GM21515 (cell line): ENCODE data around the gene PLEKHG2.

Source experiments
- ATAC-seq: cut with Tn5 transposase; IDR thresholded peaks from one replicate; pipeline ENCODE4 v1.9.1; 2021; ENCODE audit not compliant: unreplicated experiment

The PLEKHG2 gene

DNA sequence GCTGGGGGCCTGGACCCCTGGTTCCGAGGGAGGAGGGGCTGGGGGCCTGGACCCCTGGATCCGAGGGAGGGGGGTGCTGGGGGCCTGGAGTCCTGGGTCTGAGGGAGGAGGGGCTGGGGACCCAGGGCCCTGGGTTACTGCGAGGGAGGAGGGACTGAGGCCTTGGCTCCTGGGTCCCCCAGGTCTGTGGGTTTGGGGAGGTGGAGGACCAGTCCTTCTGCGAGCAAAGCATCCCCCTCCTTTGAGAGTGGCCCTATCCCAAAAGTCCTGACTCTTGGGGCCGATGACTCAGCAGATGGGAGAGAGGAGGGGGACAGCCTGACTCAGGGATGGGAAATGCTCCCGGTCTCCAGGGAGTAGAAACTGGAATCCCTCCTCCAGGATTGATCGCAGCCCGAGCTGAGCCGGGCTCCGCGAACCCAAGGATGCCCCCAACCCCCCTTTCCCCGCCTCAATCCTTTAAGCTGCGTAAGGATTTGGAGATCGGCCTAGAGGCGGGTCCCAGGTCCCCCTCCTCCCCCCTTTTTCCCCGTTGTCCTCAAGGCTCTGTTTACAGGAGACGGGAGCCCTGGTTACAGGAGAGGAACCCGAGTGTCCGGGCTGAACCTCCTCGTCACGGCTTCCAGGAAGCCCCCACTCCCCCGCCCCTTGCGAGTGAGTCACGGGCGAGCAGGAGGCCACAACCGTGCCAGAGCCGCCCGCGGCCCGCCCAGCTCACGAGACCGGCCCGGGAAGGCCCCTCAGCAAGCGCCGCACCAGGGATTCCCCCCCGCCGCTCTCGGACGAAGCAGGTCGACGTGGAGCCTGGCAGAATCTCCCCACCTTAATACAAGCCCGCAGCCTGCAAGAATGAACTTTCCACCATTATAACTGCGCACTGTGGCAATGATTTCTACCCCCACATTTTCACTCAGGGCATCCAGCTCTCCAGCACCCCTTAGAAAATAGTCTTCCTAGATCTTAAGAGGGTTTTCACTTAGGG lies 8.8 kb upstream of the PLEKHG2 start:
- ATAC-seq = peak; percentile 18

DNA sequence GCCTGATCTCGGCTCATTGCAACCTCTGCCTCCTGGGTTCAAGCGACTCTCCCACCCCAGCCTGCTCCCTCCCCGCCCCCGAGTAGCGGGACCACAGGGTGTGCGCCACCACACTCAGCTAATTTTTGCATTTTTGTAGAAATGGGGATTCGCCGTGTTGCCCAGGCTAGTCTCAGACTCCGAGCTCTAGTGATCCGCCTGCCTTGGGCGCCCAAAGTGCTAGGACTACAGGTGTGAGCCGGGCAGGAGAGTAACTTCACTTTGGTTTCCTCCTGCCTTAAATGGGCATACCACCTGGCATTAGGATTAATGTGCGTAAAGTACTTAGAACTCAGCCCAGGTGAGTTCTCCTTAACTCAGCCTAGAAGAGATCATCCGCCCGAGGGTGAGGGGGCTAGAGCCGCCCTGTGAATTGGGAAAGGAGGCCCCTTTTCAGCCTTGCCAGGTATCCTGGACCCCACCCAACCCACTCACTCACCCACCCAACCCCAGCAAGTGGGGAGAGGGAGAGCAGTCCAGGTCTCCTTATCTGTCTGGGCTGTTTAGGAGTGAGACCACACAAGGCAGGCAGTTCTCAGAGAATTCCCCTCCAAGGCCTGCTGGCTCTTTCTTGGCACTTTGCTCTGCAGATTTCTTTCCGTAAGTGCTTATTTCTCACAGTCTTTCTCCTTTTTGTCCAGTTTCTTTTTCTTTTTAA lies 7.1 kb upstream of the PLEKHG2 start:
- ATAC-seq = no peak

DNA sequence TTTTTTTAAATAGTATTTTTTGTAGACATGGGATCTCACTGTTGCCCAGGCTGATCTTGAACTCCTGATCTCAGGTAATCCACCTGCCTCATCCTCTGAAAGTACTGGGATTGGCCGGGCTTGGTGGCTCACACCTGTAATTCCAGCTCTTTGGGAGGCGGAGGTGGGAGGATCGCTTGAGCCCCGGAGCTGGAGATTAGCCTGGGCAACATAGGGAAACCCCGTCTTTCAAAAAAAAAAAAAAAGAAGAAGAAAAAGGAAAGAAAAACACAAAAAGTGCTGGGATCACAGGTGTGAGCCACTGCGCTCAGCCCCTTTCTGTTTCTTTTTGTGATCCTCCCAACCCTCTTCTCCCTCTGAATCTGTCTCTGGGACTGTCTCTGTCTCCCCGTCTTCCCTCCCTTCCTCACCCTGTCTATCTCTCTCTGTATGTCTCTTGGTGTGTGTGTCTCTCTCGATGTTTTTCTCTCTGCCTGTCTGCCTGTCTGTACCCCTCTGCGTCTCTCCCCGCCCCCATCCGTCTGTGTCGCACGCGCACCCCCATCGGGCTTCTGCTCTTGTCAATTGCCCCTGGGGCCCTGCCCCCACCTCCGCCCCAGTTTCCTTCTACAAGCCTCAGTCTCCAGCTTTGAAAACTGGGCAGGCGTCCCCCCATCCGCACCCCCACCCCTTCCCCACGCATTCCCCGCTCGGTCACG lies 6.4 kb upstream of the PLEKHG2 start:
- no peak for ATAC-seq

DNA sequence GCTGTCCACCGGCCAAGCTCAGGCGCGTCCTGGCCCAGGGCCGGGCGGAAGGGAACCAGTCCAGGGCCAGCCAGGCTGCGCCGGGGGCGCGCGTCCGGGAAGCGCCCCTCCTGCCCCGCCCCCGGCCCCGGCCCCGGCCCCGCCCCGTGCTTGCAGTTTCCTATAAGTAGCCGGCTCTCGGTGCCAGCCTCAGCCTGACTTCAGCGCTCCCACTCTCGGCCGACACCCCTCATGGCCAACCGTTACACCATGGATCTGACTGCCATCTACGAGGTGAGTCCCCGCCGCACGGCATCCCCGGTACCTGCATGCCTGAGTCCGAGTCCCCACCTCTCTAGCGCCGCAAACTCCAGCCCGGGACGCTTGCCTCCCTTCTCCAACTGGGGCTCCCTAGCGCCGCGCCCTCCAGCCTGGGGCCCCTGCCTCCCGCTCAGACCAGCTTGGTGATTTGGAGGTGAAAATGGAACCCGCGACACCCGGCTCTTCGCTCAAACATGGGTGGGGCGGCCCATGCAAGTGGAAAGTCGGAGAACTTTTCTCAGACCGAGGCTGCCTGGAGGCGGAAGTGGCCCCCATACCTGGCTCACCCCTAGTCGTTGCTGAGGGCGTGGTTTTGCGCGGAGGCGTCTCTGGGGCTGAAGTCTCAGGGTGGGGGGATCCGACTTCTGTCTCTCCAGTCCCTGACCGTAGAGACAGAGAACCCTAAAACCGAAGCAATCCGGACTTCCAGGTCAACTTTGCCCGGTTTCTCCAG lies 5.6 kb upstream of the PLEKHG2 start, which contains the start of gene ZFP36:
Gene ZFP36, plus strand, starts transcription at position 192 of the 754 bp plus-strand sequence. Its CDS starts 58 bp downstream, at position 250.
- peak; percentile 17 for ATAC-seq

DNA sequence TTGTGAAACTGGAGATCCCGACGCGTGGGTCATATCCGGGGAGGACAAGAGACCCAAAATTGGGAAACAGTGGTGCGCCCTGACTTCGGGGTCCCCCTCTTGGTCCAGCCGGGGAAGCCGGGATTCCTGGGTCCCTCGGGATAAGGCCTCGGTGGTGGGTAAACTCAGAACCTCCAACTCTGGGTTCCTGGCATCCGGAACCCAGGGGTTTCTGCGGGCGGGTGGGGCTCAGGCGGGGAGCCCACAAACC lies 5.1 kb upstream of the PLEKHG2 start:
- ATAC-seq = no peak

DNA sequence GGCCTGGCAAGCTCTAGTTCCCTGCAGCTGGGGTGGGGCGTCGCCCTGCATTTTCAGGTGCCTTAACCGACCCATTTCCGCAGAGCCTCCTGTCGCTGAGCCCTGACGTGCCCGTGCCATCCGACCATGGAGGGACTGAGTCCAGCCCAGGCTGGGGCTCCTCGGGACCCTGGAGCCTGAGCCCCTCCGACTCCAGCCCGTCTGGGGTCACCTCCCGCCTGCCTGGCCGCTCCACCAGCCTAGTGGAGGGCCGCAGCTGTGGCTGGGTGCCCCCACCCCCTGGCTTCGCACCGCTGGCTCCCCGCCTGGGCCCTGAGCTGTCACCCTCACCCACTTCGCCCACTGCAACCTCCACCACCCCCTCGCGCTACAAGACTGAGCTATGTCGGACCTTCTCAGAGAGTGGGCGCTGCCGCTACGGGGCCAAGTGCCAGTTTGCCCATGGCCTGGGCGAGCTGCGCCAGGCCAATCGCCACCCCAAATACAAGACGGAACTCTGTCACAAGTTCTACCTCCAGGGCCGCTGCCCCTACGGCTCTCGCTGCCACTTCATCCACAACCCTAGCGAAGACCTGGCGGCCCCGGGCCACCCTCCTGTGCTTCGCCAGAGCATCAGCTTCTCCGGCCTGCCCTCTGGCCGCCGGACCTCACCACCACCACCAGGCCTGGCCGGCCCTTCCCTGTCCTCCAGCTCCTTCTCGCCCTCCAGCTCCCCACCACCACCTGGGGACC lies 4.6 kb upstream of the PLEKHG2 start:
- ATAC-seq = no peak

DNA sequence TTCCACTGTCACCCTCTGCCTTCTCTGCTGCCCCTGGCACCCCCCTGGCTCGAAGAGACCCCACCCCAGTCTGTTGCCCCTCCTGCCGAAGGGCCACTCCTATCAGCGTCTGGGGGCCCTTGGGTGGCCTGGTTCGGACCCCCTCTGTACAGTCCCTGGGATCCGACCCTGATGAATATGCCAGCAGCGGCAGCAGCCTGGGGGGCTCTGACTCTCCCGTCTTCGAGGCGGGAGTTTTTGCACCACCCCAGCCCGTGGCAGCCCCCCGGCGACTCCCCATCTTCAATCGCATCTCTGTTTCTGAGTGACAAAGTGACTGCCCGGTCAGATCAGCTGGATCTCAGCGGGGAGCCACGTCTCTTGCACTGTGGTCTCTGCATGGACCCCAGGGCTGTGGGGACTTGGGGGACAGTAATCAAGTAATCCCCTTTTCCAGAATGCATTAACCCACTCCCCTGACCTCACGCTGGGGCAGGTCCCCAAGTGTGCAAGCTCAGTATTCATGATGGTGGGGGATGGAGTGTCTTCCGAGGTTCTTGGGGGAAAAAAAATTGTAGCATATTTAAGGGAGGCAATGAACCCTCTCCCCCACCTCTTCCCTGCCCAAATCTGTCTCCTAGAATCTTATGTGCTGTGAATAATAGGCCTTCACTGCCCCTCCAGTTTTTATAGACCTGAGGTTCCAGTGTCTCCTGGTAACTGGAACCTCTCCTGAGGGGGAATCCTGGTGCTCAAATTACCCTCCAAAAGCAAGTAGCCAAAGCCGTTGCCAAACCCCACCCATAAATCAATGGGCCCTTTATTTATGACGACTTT lies 3.9 kb upstream of the PLEKHG2 start:
- ATAC-seq = no peak

DNA sequence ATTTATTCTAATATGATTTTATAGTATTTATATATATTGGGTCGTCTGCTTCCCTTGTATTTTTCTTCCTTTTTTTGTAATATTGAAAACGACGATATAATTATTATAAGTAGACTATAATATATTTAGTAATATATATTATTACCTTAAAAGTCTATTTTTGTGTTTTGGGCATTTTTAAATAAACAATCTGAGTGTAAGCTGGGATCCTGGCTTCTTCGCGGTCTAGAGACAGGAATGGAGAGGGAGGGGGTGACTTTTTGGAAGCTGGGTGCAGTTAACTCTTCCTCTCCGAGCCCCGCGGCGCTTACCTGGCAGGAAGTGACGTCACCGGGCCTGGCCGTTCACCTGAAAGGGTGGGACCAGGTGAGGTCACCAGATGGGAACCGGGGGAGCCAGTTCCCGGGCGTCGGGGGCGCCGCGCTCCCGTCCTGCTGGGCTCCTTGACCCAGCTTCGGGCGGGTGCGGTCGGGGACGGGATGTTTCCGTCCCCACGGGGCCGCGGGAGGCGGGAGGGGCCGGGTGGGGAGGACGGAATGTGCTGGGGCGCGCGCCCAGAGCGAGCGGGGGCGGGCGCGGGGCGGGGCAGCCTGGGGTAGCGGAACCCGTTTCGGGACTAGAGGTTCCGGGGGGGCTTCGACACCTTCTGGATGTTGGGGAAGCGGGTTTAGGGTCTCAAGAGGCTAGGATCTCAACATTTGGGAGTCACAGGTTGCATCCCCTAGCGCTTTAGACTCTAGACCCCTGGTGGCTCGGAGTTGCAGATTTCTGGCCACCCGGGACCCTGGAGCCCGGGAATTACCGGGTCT lies 3.1 kb upstream of the PLEKHG2 start:
- no peak for ATAC-seq

DNA sequence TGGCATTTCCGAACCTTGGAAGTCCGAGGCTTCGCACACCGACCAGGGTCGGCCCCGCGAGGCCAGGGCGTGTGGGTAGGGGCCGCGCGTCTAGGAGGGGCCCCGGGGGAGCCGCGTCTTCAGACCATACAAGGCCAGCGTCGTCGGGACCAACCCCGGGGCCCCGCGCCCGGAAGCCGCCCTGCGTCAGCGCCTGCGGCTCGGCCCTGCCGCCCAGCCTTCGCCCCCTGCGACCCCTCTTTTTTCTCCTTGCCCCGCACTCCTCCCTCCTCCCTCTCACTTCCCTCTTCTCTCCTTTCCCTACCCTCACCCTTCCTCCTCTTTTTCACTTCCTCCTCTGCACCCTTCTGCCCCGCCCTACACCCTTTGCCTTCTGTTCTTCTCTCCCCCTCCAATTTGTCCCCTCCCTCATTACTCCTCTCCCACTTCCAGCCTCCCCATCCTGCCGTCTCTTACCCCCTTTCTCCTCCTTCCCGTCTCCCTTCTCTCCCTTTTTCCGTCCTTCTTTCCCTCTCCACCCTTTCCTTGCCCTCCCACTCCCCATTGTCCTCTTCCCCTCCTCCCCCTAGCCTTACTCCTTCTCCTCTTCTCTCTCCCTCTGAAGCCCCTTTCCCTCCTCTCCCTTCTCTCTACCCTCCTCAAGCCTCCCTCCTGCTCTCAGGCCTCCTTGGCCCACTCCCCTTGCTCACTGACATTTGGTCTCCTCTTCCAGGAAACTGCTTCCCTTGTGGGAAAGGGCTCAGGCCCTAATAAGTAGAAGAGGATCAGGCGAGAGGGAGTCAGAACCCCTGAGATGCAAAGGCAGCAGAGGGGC lies 2.2 kb upstream of the PLEKHG2 start:
- no peak for ATAC-seq

DNA sequence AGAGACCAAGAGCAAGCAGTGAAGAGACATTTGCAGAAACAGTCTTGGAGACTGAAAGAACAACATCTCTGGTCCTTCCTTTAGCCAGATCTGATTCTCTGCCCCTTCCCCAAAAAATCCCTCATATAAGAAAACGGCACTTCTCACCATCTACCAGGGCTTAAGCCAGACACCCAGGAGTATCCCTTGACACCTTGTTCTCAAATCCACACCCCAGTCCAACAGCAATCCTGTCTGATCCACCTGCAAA lies 1.7 kb upstream of the PLEKHG2 start:
- ATAC-seq = no peak

DNA sequence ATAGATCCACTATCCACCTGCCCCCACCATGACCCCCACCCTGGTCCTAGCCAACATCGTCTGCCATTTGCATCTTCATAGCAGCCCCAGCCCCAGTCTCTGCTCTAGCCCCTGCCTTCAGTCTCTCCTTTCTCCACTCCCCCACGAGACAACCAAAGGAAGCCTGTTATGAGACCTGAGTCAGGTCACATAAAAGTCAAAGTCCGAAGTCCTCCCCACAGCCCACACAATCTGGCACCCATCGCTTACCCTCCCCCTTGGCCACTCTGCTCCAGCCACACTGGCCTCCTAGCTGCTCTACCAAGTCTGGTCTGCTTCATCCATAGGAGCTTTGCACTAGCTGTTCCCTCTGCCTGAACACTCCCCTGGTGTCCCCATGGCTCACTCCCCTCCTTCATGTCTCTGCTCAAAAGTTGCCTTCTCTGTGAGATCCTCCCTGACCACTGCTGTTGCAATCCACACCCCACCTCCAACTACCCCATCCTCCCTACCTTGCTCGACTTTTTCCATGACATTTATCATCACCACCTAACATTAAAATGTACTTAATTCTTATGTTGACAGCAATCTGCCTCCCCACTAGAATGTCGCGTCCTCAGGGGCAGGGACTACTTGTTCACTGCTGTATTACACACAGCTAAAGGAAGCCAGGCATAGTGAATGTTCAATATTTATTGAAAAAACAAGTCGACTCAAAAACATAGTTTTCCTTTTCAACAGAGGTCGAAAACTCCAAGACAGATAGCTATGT lies 1.2 kb upstream of the PLEKHG2 start:
- ATAC-seq = no peak

DNA sequence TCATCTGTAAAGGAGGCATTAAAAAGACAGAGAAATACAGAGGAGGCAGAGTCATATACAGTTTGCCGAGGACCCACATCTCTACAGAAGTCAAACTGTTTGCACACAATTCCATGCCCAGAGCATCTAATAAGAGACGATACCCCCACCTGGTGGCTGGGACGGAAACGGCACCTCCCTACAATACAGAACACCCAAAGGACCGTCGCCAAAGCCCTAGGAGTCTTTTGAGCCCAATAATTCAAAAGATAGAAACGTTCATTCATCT lies 703 bp upstream of the PLEKHG2 start:
- peak; percentile 15 for ATAC-seq

DNA sequence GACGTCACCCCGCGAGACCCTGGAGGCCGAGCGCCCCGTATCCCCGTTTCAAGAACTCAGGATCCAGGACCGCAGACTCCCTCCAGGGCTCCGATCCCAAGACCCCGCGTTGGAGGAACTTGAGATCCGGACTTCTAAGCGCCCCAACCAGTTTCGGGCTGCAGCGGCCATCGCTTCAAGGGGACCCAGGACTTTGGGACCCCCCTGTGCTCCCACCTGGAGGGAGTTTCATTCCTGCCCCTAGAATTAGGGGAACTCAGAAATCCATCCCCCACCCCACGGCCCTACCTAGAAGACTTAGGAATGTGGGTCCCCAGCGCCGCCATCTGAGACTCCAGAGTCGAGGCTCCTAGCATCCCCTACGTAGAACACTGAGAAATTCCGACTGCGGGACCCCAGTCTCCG lies 400 bp downstream of the PLEKHG2 start:
- ATAC-seq = no peak

DNA sequence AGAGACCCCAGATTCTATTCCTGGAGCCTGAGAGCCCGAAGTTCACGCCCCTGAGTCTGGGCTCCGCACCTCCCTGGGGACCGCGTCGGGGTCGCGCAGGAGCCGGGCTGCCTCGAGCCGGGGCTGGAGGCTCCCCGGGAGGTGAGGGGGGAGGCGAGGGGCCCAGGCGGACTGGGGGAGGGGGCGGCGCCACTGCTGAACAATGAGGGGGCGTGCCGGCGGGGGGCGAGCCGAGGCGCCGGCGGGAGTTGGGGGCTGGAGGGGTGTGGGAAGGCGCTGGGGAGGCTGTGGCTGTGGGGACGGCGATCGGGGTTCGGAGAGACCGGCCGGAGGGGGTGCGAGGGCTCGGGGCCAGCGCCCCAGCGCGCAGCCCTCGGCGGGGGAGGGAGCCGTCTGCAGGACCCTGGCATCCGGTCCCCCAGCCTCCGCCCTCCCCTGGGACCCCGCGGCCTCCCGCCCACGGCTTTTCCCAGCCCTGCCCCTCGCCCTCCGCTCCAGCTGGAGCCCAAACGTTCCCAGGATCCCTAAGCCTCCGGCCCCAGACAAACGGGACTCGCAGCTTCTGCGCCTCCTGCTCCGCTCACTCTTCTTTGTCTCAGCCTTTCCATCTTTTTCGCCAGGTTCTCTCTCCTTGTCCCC lies 922 bp downstream of the PLEKHG2 start:
- ATAC-seq = no peak

DNA sequence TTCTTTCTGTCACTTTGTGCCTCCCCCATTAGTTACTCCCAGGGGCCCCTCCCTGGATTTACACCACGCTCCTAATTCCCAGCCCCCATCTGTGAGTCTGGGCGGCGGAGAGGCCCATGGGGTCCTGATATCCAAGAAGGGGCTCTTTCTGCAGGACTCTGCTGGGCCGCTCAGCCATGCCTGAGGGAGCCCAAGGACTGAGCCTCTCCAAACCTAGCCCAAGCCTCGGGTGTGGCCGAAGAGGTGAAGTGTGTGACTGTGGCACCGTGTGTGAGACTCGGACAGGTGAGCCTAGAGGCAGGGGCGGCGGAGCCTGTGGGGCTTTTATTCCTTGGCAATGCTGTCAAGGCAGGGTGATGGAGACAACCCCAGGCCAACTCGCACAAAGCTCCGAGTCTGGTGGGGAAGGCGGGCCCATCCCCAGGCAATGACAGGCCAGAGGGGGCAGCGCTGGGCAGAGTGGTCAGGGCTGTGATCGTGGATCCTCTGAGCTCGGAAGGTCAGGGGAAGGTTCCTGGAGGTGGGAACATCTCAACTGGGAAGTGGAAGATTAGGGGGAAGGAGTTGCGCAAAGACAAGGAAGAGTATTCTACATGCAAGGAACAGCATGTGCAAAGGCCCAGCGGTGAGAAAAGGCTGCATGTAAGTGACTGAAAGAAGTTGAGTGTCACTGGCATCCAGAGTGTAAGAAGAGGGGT lies 1.6 kb downstream of the PLEKHG2 start:
- ATAC-seq = no peak
